ENCODE results near the gene MMP2. TPM values are rescaled to one million over a fixed set of nuclear protein-coding genes. Genes with fewer than 3 reads are reported as not detected.

The MMP2 gene
- total RNA-seq, 1 donor from 2014 or later = 1,246 TPM

GRCh38 chr16:55543472-55543871 is 64.5 kb downstream of the MMP2 start:
- H3K36me3 Mint-ChIP-seq (ENCODE audit: low read depth, unreplicated experiment) = peaks cover 3% of the 10 kb centered on the region
- no peak overlapping the region for H3K27ac Mint-ChIP-seq (ENCODE audit: unreplicated experiment)
- H4K20me1 ChIP-seq (ENCODE audit: insufficient read depth, low read length) = peaks cover 3% of the 10 kb centered on the region
- peaks cover 13% of the 10 kb centered on the region for H3K4me1 ChIP-seq (ENCODE audit: insufficient read depth, low read length)
- no peak overlapping the region for H3K4me2 ChIP-seq (ENCODE audit: low read length)
- no peak overlapping the region for H3K27ac ChIP-seq (ENCODE audit: low read depth, low read length)
- DNase-seq (ENCODE audit: low read depth) = no peak
- no peaks in the 10 kb centered on the region for H3K27me3 ChIP-seq (ENCODE audit: insufficient read depth, low read length)
- H2AFZ ChIP-seq (ENCODE audit: low read depth, low read length) = no peak overlapping the region
- H3K4me1 Mint-ChIP-seq (ENCODE audit: low read depth, unreplicated experiment) = peaks cover 4% of the 10 kb centered on the region
- FAIRE-seq = no peak
- no peaks in the 10 kb centered on the region for H3K9me3 Mint-ChIP-seq (ENCODE audit: unreplicated experiment)
- no peak overlapping the region for H3K4me3 Mint-ChIP-seq (ENCODE audit: unreplicated experiment)
- no peak overlapping the region for H3K9ac ChIP-seq (ENCODE audit: low read length)
- no peak for TF ChIP-seq EZH2 (IDR thresholded peaks at IDR 0.05; ENCODE audit: insufficient read depth, low read length)
- peak; percentile 22 for TF ChIP-seq CTCF (IDR thresholded peaks at IDR 0.05; ENCODE audit: insufficient read depth, low read depth, low read length)
- no peaks in the 10 kb centered on the region for H3K27me3 Mint-ChIP-seq (ENCODE audit: low read depth, unreplicated experiment)
- H3K79me2 ChIP-seq (ENCODE audit: insufficient read depth, low read length) = no peaks in the 10 kb centered on the region
- H3K36me3 ChIP-seq (ENCODE audit: insufficient read depth, low read length) = peaks cover 8% of the 10 kb centered on the region
- no peaks in the 10 kb centered on the region for H3K9me3 ChIP-seq (ENCODE audit: insufficient read depth, low read depth, low read length)
- H3K4me3 ChIP-seq (ENCODE audit: insufficient read depth, low read depth, low read length) = no peak overlapping the region

- Mint-ChIP-seq H3K9me3 (ENCODE audit: unreplicated experiment) (no peaks in the 10 kb centered on the region), H3K36me3 (ENCODE audit: low read depth, unreplicated experiment) (peaks cover 27% of the 10 kb centered on the region), H3K27ac (ENCODE audit: unreplicated experiment) (peak overlapping the region; percentile 92), H3K4me1 (ENCODE audit: low read depth, unreplicated experiment) (peaks cover 16% of the 10 kb centered on the region), H3K4me3 (ENCODE audit: unreplicated experiment) (peak overlapping the region; percentile 6), H3K27me3 (ENCODE audit: low read depth, unreplicated experiment) (no peaks in the 10 kb centered on the region)
- H3K9ac ChIP-seq (ENCODE audit: low read length) = no peak overlapping the region
- peaks cover 11% of the 10 kb centered on the region for H3K4me1 ChIP-seq (ENCODE audit: insufficient read depth, low read length)
- no peak overlapping the region for H3K4me3 ChIP-seq (ENCODE audit: insufficient read depth, low read depth, low read length)
- H2AFZ ChIP-seq (ENCODE audit: low read depth, low read length) = no peak overlapping the region
- TF ChIP-seq EZH2 (IDR thresholded peaks at IDR 0.05; ENCODE audit: insufficient read depth, low read length) (no peak), CTCF (IDR thresholded peaks at IDR 0.05; ENCODE audit: insufficient read depth, low read depth, low read length) (no peak)
- H3K27ac ChIP-seq (ENCODE audit: low read depth, low read length) = peak overlapping the region; percentile 35
- FAIRE-seq = peak; percentile 73
- H3K36me3 ChIP-seq (ENCODE audit: insufficient read depth, low read length) = peaks cover 20% of the 10 kb centered on the region
- H3K4me2 ChIP-seq (ENCODE audit: low read length) = peak overlapping the region; percentile 27
- DNase-seq (ENCODE audit: low read depth) = peak; percentile 79
- no peaks in the 10 kb centered on the region for H3K9me3 ChIP-seq (ENCODE audit: insufficient read depth, low read depth, low read length)
- no peaks in the 10 kb centered on the region for H3K27me3 ChIP-seq (ENCODE audit: insufficient read depth, low read length)
- no peaks in the 10 kb centered on the region for H3K79me2 ChIP-seq (ENCODE audit: insufficient read depth, low read length)
- no peaks in the 10 kb centered on the region for H4K20me1 ChIP-seq (ENCODE audit: insufficient read depth, low read length)
Observed at GRCh38 chr16:55552621-55553020, 73.6 kb downstream of the MMP2 start.

GRCh38 chr16:55555436-55555835 is 76.4 kb downstream of the MMP2 start:
- Histone ChIP-seq H3K79me2 (ENCODE audit: insufficient read depth, low read length) (no peaks in the 10 kb centered on the region), H3K4me1 (ENCODE audit: insufficient read depth, low read length) (peaks cover 24% of the 10 kb centered on the region), H2AFZ (ENCODE audit: low read depth, low read length) (no peak overlapping the region), H3K4me2 (ENCODE audit: low read length) (no peak overlapping the region), H3K9ac (ENCODE audit: low read length) (no peak overlapping the region), H3K36me3 (ENCODE audit: insufficient read depth, low read length) (peaks cover 20% of the 10 kb centered on the region), H3K9me3 (ENCODE audit: insufficient read depth, low read depth, low read length) (no peaks in the 10 kb centered on the region), H4K20me1 (ENCODE audit: insufficient read depth, low read length) (peaks cover 6% of the 10 kb centered on the region), H3K4me3 (ENCODE audit: insufficient read depth, low read depth, low read length) (no peak overlapping the region), H3K27ac (ENCODE audit: low read depth, low read length) (no peak overlapping the region), H3K27me3 (ENCODE audit: insufficient read depth, low read length) (no peaks in the 10 kb centered on the region)
- Mint-ChIP-seq H3K4me1 (ENCODE audit: low read depth, unreplicated experiment) (peaks cover 16% of the 10 kb centered on the region), H3K27me3 (ENCODE audit: low read depth, unreplicated experiment) (no peaks in the 10 kb centered on the region), H3K9me3 (ENCODE audit: unreplicated experiment) (no peaks in the 10 kb centered on the region), H3K36me3 (ENCODE audit: low read depth, unreplicated experiment) (peaks cover 27% of the 10 kb centered on the region), H3K4me3 (ENCODE audit: unreplicated experiment) (no peak overlapping the region), H3K27ac (ENCODE audit: unreplicated experiment) (no peak overlapping the region)
- no peak for TF ChIP-seq CTCF (IDR thresholded peaks at IDR 0.05; ENCODE audit: insufficient read depth, low read depth, low read length)
- TF ChIP-seq EZH2 (IDR thresholded peaks at IDR 0.05; ENCODE audit: insufficient read depth, low read length) = no peak
- DNase-seq (ENCODE audit: low read depth) (peak; percentile 32), FAIRE-seq (no peak)
